ENCODE results near the gene DIS3L. TPM values are rescaled to one million over a fixed set of nuclear protein-coding genes. Genes with fewer than 3 reads are reported as not detected.

DIS3L gene
- total RNA-seq, 2 donors from 2014 or later, result 19.4 to 35.0 TPM

DNA sequence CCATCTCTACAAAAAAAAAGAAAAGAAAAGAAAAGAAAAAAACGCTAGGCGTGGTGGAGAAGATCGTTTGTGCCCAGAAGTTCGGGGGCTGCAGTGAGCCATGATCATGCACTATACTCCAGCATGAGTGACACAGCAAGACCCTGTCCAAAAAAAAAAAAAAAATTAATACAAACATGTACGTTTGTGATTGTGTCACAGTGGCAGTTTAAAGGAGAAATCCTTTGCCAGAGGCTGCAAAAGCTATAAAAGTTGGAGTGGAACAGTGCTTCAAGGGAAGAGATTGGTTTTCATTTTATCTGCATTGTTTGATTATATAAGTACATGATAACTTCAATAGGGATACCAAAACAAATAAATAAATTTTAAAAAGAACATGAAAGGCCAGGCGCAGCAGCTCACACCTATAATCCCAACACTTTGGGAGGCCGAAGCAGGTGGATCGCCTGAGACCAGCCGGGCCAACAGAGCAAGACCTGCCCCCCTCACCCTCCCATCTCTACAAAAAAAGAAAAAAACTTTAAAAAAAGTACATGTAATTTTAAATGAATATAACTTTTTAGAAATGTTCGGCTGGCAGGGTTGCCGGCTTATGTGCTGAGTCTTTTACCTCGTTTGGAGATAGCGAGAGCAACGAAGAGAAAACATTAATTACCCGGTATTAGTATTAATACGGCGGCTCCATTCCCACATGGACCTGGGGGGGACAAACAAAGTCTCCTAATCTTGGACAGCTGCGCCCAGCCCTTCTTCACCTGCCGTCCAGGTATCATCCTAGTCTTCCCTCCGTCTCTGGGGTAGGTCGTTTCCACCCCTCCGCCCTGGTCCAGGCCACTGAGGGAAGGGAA lies 573 bp upstream of the DIS3L start:
- intact Hi-C loops (cut with DNase I), result no loop called here

DNA sequence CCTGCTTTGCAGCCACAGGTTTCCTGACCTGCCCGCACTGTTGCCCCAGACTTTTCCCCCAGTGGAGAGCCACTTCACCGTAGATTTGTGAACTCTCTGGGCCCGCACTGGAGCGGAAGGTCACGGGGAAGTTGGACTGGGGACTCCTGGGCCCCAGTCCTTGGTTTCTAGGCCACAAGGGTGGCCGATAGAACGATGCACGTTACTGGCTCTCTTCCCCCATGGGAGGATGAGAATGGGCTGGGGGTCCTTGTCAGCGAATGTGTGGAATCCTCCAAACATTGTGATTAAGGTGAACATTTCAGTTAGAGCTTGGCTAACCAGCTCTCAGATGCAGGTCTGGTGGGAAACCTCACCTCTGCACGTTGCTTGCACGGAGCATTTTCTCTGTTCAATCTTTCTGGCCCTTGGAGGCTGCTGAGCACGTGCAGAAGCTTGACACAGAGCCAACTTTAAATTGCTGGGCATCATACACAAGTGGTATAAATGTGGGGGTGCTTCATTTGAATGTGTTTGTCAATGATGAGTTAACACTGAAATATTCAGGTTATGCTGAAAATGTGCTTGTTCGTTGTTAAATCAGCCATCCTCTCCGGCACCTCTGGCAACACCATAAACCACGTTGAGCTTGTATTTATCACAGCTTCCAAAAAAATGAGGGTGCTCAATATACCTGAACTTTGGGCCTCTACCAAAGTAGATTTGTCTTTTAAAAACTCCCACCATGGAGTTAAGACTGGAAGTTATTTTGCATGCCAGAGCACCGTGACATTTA lies 976 bp downstream of the DIS3L start:
- no peaks in the 10 kb centered on the region for H3K36me3 ChIP-seq
- no peak for DNase-seq (ENCODE audit: low spot score)
- H3K9me3 ChIP-seq, result no peaks in the 10 kb centered on the region
- peak overlapping the region; percentile 86 to 87 for H3K27ac ChIP-seq
- WGBS, result 3% methylated on average over 16 of the region's 16 CpGs
- intact Hi-C loops (cut with DNase I), result no loop called here
- TF ChIP-seq POLR2AphosphoS5 (IDR thresholded peaks at IDR 0.05), result no peak
- H3K4me1 ChIP-seq (replicated peaks), result no peaks in the 10 kb centered on the region
- H3K27me3 ChIP-seq (replicated peaks; ENCODE audit: insufficient read depth), result no peaks in the 10 kb centered on the region
- peak overlapping the region; percentile 54 to 63 for H3K4me3 ChIP-seq

More for the DNA sequence above, 573 bp upstream of the DIS3L start:
- H3K27ac ChIP-seq, result peak overlapping the region; percentile 86 to 87
- H3K36me3 ChIP-seq, result no peaks in the 10 kb centered on the region
- peak overlapping the region; percentile 54 to 63 for H3K4me3 ChIP-seq
- TF ChIP-seq, protein P1, sequence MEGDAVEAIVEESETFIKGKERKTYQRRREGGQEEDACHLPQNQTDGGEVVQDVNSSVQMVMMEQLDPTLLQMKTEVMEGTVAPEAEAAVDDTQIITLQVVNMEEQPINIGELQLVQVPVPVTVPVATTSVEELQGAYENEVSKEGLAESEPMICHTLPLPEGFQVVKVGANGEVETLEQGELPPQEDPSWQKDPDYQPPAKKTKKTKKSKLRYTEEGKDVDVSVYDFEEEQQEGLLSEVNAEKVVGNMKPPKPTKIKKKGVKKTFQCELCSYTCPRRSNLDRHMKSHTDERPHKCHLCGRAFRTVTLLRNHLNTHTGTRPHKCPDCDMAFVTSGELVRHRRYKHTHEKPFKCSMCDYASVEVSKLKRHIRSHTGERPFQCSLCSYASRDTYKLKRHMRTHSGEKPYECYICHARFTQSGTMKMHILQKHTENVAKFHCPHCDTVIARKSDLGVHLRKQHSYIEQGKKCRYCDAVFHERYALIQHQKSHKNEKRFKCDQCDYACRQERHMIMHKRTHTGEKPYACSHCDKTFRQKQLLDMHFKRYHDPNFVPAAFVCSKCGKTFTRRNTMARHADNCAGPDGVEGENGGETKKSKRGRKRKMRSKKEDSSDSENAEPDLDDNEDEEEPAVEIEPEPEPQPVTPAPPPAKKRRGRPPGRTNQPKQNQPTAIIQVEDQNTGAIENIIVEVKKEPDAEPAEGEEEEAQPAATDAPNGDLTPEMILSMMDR (IDR thresholded peaks at IDR 0.05), result no peak
- TF ChIP-seq POLR2AphosphoS5 (IDR thresholded peaks at IDR 0.05) (no peak), POLR2A (IDR thresholded peaks at IDR 0.05) (no peak)
- H3K27me3 ChIP-seq (replicated peaks; ENCODE audit: insufficient read depth), result no peaks in the 10 kb centered on the region
- no peaks in the 10 kb centered on the region for H3K9me3 ChIP-seq
- 3% methylated on average over 22 of the region's 22 CpGs for WGBS
- H3K4me1 ChIP-seq (replicated peaks), result no peaks in the 10 kb centered on the region
- DNase-seq (ENCODE audit: low spot score), result no peak

DNA sequence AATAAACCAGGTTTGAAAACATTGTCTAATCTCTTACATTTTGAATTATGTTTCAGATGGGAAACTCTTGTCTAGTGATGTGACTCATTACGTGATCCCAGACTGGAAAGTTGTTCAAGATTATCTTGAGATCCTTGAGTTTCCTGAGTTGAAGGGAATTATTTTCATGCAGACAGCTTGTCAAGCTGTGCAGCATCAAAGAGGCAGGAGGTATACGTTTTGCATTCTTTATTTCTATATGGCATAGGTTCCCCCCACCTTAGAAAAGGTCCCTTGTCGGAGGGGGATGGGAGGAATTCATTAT lies 1.5 kb downstream of the DIS3L start:
- peak overlapping the region in 1 of 2 donors; percentile 63 for H3K4me3 ChIP-seq
- intact Hi-C loops (cut with DNase I), result no loop called here

DNA sequence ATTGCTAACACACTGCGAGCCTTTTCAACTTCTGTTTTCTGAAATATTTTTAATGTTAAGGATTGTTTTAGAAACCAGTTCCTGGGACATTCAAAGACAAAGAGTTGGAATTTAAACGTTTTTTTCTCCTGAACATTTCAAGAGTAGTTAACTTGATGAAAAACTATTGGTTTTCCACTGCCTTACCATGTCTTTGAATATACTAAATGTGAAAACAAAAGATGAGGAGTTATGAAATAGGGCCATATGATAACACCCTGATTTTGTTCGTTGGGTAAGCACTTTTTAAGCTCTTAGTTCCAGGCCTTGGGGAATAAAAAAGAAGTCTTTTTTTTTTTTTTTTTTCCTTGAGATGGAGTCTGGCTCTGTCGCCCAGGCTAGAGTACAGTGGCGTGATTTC lies 2.8 kb downstream of the DIS3L start:
- Histone ChIP-seq H3K27me3 (replicated peaks; ENCODE audit: insufficient read depth) (no peaks in the 10 kb centered on the region), H3K27ac (no peak overlapping the region), H3K4me1 (replicated peaks) (no peaks in the 10 kb centered on the region), H3K36me3 (no peaks in the 10 kb centered on the region), H3K9me3 (no peaks in the 10 kb centered on the region), H3K4me3 (no peak overlapping the region)
- 79% methylated on average over 5 of the region's 5 CpGs for WGBS
- no peak for TF ChIP-seq POLR2AphosphoS5 (IDR thresholded peaks at IDR 0.05)
- TF ChIP-seq, protein P1 (IDR thresholded peaks at IDR 0.05), result no peak
- TF ChIP-seq POLR2A (IDR thresholded peaks at IDR 0.05), result no peak
- DNase-seq (ENCODE audit: low spot score), result no peak
- intact Hi-C loops (cut with DNase I), result no loop called here

More for the DNA sequence above, 1.5 kb downstream of the DIS3L start:
- Histone ChIP-seq H3K36me3 (no peaks in the 10 kb centered on the region), H3K9me3 (no peaks in the 10 kb centered on the region), H3K27ac (no peak overlapping the region), H3K27me3 (replicated peaks; ENCODE audit: insufficient read depth) (no peaks in the 10 kb centered on the region), H3K4me1 (replicated peaks) (no peaks in the 10 kb centered on the region)
- 23% methylated on average over 3 of the region's 3 CpGs for WGBS
- TF ChIP-seq, protein P1 (IDR thresholded peaks at IDR 0.05), result no peak
- TF ChIP-seq POLR2A (IDR thresholded peaks at IDR 0.05), result no peak
- no peak for TF ChIP-seq POLR2AphosphoS5 (IDR thresholded peaks at IDR 0.05)
- no peak for DNase-seq (ENCODE audit: low spot score)

DNA sequence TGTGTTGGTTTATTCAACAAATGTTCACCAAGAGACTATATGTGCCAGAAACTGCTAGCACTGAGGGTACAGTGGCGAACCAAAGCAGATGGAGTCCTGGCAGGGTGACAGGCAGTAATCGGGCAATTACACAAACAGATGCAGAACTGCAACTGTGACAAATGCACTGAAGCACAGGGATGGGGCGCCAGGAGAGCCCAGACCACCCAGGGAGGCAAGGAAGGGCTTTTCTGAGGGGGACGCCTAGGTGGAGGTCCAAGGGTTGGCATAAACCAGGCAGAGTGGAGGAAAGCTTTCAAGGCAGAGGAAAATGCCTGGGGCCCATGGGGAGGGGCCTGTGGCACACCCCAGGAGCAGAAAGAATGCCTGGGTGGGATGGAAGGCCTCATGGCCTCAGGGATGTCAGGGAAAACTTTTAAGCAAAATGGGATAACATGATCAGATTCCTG lies 5.5 kb downstream of the DIS3L start:
- Histone ChIP-seq H3K9me3 (no peaks in the 10 kb centered on the region), H3K4me1 (replicated peaks) (no peaks in the 10 kb centered on the region), H3K36me3 (no peaks in the 10 kb centered on the region), H3K27ac (no peak overlapping the region), H3K4me3 (no peak overlapping the region), H3K27me3 (replicated peaks; ENCODE audit: insufficient read depth) (no peaks in the 10 kb centered on the region)
- intact Hi-C loops (cut with DNase I), result no loop called here
- TF ChIP-seq POLR2AphosphoS5 (IDR thresholded peaks at IDR 0.05) (no peak), POLR2A (IDR thresholded peaks at IDR 0.05) (no peak)
- TF ChIP-seq, protein P1 (IDR thresholded peaks at IDR 0.05), result no peak
- no peak for DNase-seq (ENCODE audit: low spot score)
- 61% methylated on average over 4 of the region's 4 CpGs for WGBS
